Breast epithelium (tissue), 3 donors: ENCODE results near the gene FIP1L1.

Experiments
- CTCF ChIP-seq, 3 donors: fragments of 450-650 bp; IDR thresholded peaks; one replicate each; pipeline ENCODE4 v1.5.1; 2016 to 2017; ENCODE audit warnings: antibody characterized with exemption in 3 of 3, mild to moderate bottlenecking in 3 of 3, moderate library complexity in 3 of 3
- POLR2A ChIP-seq: fragments of 450-650 bp; IDR thresholded peaks from one replicate; pipeline ENCODE4 v1.6.1; 2016; ENCODE audit warnings: antibody characterized with exemption, mild to moderate bottlenecking, moderate library complexity
- POLR2AphosphoS5 ChIP-seq, 3 donors: sonication (generic); formaldehyde crosslinking; IDR thresholded peaks; one replicate each; pipeline ENCODE4 v1.6.1; 2017; ENCODE audit warnings: antibody characterized with exemption in 3 of 3

- TF ChIP-seq CTCF (IDR thresholded peaks at IDR 0.05) (no peak), POLR2A (no peak), POLR2AphosphoS5 (IDR thresholded peaks at IDR 0.05) (no peak)
Observed at GRCh38 chr4:53494851-53495250, 117.4 kb downstream of the FIP1L1 start.
